GM12875 (cell line): ENCODE results near the gene ARHGEF26.

Experiments
- H3K4me3 ChIP-seq: one replicate; pipeline ENCODE4 v1.5.1; 2011; ENCODE audit warnings: low read depth, low read length, control low read depth
- CTCF ChIP-seq: IDR thresholded peaks from 2 replicates; pipeline ENCODE4 v1.5.1; 2011; ENCODE audit warnings: low read depth, mild to moderate bottlenecking, control low read depth, inconsistent platforms, low read length, moderate library complexity, borderline replicate concordance; ENCODE audit not compliant: insufficient read depth

The ARHGEF26 gene

GRCh38 chr3:154115332-154115731 lies 5.9 kb upstream of the ARHGEF26 start:
- TF ChIP-seq CTCF = no peak
- H3K4me3 ChIP-seq = no peak overlapping the region

- no peak for TF ChIP-seq CTCF
- H3K4me3 ChIP-seq = no peak overlapping the region
Observed at GRCh38 chr3:154119951-154120350, 1.2 kb upstream of the ARHGEF26 start.

DNA sequence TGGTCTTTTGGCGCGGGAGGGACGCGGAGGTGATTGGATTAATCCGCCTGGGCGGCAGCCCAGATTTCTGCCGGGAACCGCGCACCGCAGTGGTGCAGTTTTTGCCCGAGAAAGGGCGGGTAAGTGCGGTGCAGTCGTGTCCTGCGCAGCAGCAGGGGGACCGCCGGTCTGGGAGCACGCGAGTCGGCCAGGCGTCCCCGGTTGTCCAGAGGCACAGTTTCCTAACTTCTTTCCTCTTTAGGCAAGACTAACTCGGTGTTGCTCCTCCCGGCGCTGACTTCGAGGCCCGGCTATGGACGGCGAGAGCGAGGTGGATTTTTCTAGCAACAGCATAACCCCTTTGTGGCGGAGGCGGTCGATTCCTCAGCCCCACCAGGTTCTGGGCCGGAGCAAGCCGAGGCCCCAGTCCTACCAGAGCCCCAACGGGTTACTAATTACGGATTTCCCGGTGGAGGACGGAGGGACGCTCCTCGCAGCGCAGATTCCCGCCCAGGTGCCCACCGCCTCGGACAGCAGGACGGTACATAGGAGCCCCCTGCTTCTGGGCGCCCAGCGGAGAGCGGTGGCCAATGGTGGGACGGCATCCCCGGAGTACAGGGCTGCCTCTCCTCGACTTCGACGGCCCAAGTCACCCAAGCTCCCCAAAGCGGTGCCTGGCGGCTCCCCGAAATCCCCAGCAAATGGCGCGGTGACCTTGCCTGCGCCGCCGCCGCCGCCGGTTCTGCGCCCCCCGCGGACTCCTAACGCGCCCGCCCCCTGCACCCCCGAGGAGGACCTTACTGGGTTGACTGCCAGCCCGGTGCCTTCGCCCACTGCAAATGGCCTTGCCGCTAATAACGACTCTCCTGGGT lies 736 bp downstream of the ARHGEF26 start:
- no peak for TF ChIP-seq CTCF
- H3K4me3 ChIP-seq = peak overlapping the region; percentile 45

GRCh38 chr3:154122552-154122911 lies 1.3 kb downstream of the ARHGEF26 start:
- H3K4me3 ChIP-seq = no peak overlapping the region
- TF ChIP-seq CTCF = no peak

DNA sequence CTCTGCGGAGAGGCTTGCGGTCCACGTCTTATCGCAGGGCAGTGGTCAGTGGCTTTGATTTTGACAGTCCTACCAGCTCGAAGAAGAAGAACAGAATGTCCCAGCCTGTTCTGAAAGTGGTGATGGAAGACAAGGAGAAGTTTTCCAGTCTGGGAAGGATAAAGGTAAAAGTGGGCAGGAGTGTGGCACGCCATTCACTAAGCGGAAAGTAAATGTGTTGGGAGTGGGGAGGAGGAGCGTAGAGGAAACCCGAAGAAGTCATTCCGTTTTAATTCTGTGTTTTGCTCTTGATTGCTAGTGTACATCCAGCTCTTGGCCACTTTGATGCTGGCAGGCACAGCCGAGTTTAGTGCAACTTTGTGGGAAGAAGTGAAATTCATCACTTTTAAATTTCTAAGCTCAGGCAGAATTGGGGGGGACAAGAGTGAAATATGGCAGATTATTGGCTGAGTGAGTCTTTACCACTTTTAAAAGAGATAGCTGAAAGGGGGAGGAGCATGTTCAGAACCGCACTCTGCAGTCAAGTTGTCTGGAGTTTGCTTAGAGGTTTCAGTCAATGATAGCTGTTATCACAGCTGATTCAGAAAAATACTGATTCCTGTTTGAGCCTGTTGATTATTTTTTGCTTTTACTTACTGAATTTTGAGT lies 1.8 kb downstream of the ARHGEF26 start:
- H3K4me3 ChIP-seq = no peak overlapping the region
- no peak for TF ChIP-seq CTCF

DNA sequence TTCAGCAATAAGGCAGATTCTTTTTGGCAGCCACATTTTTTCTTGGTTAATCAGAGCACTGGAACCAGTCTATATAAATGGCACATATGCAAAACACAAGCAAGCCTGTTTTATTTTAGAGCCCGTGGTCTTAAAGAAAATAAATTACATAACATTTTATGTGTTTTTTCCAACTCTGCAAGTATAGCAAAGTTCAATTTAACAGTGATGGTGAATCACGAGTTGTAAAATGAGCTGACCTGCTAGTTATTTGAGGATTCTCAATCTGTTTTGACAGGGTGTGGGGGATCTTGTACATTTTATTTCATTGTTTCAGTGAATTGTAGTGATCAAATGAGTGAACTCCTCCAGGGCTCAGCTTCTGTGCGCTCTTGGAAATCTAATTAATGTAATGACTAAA lies 2.7 kb downstream of the ARHGEF26 start:
- TF ChIP-seq CTCF = no peak
- no peak overlapping the region for H3K4me3 ChIP-seq

DNA sequence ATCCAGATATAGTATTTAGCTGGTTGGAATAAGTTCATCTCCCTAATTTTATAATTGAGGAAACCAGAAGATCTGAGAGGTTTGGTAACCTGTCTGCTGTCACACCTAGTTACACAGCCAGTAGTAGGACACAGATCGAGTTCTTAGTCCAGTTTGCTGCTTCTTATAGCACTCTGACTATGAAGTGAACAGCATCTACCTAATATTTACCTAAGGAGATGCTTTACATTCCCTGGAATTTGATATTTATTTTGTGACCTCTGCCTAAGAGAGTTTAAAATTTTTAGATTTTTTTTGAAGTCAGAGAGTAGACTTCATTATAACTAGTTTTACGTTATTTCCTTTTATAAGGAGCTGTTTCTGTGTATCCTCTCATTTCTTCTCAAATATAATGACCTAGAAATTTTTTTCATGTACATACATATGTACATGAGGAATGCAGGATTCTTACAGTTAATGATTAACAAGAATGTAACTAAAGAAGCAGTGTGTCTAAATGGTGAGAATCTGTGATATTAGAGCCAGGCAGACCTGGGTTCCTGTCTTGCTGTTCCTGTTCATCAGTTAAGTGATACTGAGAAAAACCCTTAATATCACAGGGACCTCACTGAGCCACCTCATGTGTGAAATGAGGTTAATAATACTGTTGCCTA lies 4.3 kb downstream of the ARHGEF26 start:
- no peak for TF ChIP-seq CTCF

More for the DNA sequence above, 4.3 kb downstream of the ARHGEF26 start:
- H3K4me3 ChIP-seq = no peak overlapping the region
